K562 (cell line): ENCODE results near the gene EXTL1. TPM values are rescaled to one million over a fixed set of nuclear protein-coding genes. Genes with fewer than 3 reads are reported as not detected.

Experiments
- ARID1B ChIP-seq: fragments of 450-650 bp; IDR thresholded peaks from 2 replicates; pipeline ENCODE4 v1.6.1; 2016; ENCODE audit warnings: antibody characterized with exemption, mild to moderate bottlenecking, inconsistent platforms
- ARID2 ChIP-seq: fragments of 450-650 bp; IDR thresholded peaks from 2 replicates; pipeline ENCODE4 v1.6.1; 2017; ENCODE audit warnings: antibody characterized with exemption, mild to moderate bottlenecking
- BDP1 ChIP-seq: IDR thresholded peaks from 3 replicates; pipeline ENCODE4 v1.6.1; 2011; ENCODE audit not compliant: insufficient read length, insufficient read depth
- BMI1 ChIP-seq: fragments of 150-350 bp; IDR thresholded peaks from 2 replicates; pipeline ENCODE4 v1.6.1; 2014; ENCODE audit warnings: low read length
- CBFB ChIP-seq: sonication (generic); formaldehyde crosslinking; IDR thresholded peaks from 2 replicates; pipeline ENCODE4 v1.4.0; 2020; ENCODE audit warnings: mild to moderate bottlenecking, missing genetic modification reagents
- CHCHD3 ChIP-seq: fragments of 250-450 bp; sonication (Bioruptor Pico); IDR thresholded peaks from 2 replicates; pipeline ENCODE4 v2.1.2; 2022; ENCODE audit warnings: mild to moderate bottlenecking
- CTBP1 ChIP-seq: fragments of 450-650 bp; IDR thresholded peaks from 2 replicates; pipeline ENCODE4 v1.6.1; 2016; ENCODE audit warnings: borderline replicate concordance
- EGR1 ChIP-seq: fragments of 450-650 bp; conservative IDR thresholded peaks from 2 replicates; pipeline ENCODE4 v1.6.1; 2017; ENCODE audit warnings: mild to moderate bottlenecking
- FOXP1 ChIP-seq: sonication (generic); formaldehyde crosslinking; IDR thresholded peaks from 2 replicates; pipeline ENCODE4 v1.8.0; 2022; ENCODE audit warnings: mild to moderate bottlenecking, missing genetic modification reagents
- IRF1 ChIP-seq: sonication (generic); formaldehyde crosslinking; IDR thresholded peaks from 2 replicates; pipeline ENCODE4 v1.8.0; 2022; ENCODE audit warnings: missing genetic modification reagents, mild to moderate bottlenecking, borderline replicate concordance
- MIER1 ChIP-seq: fragments of 450-650 bp; IDR thresholded peaks from 2 replicates; pipeline ENCODE4 v1.6.1; 2016; ENCODE audit warnings: antibody characterized with exemption, mild to moderate bottlenecking, low read depth
- NBN ChIP-seq: fragments of 450-650 bp; IDR thresholded peaks from 2 replicates; pipeline ENCODE4 v1.6.1; 2016; ENCODE audit warnings: low read depth, mild to moderate bottlenecking
- RERE ChIP-seq: sonication (generic); formaldehyde crosslinking; IDR thresholded peaks from 2 replicates; pipeline ENCODE4 v1.8.0; 2023; ENCODE audit warnings: missing genetic modification reagents, mild to moderate bottlenecking, borderline replicate concordance
- SIN3A ChIP-seq, 2 experiments: fragments of 150-350 bp in 1 of 2; IDR thresholded peaks; 2 replicates each; pipeline ENCODE4 v1.6.1; 2011 to 2016; ENCODE audit warnings: borderline replicate concordance in 2 of 2, low read depth in 2 of 2, low read length in 2 of 2, mild to moderate bottlenecking in 2 of 2, moderate library complexity in 2 of 2; ENCODE audit not compliant: control insufficient read depth in 1 of 2
- TGIF2 ChIP-seq: sonication (generic); formaldehyde crosslinking; IDR thresholded peaks from 2 replicates; pipeline ENCODE4 v1.8.1; 2022; ENCODE audit warnings: mild to moderate bottlenecking, missing genetic modification reagents, moderate library complexity
- TSC22D4 ChIP-seq: fragments of 450-650 bp; IDR thresholded peaks from 2 replicates; pipeline ENCODE4 v1.6.1; 2016; ENCODE audit warnings: missing genetic modification characterization, missing biosample characterization, control low read depth
- UBTF ChIP-seq, 2 experiments: IDR thresholded peaks; 2 replicates each; pipeline ENCODE4 v1.6.1; 2012; ENCODE audit warnings: improper control_type of control experiment in 2 of 2, low read depth in 2 of 2, low read length in 2 of 2, borderline replicate concordance in 1 of 2
- ZNF224 ChIP-seq: sonication (generic); formaldehyde crosslinking; IDR thresholded peaks from 2 replicates; pipeline ENCODE4 v1.8.0; 2022; ENCODE audit warnings: mild to moderate bottlenecking, missing genetic modification reagents
- ZNF232 ChIP-seq: sonication (generic); formaldehyde crosslinking; IDR thresholded peaks from 2 replicates; pipeline ENCODE4 v1.8.0; 2022; ENCODE audit warnings: mild to moderate bottlenecking, missing genetic modification reagents
- ZNF436 ChIP-seq: fragments of 250-450, 450-650 bp; sonication (Bioruptor Pico); formaldehyde crosslinking; IDR thresholded peaks from 2 replicates; pipeline ENCODE4 v1.7.0; 2020; ENCODE audit warnings: mild to moderate bottlenecking
- polyA plus RNA-seq, 8 experiments: library from polyadenylated mRNA; depleted of rRNA in 4 of 8; stranded (reverse) in 5 of 8; unstranded in 3 of 8; fragments of >200 nt; fragmentation: Nextera tagmentation in 2 of 8; fragmentation: Illumina TruSeq in 1 of 8; extraction: Ambion mirVana in 2 of 8; extraction: Trizol in 1 of 8; gene quantifications; 2 replicates each; pipeline versions ENCODE4 v1.2.1 to v1.2.3, GENCODE V29; 2011 to 2014; ENCODE audit warnings: inconsistent platforms in 1 of 8, missing spikeins in 1 of 8
- total RNA-seq, 7 experiments: library from RNA; depleted of rRNA in 6 of 7; stranded (reverse); fragments of >200 nt in 6 of 7; fragmentation: Illumina TruSeq in 2 of 7; extraction: Trizol in 2 of 7; gene quantifications; 2 replicates each; pipeline versions ENCODE4 v1.2.1 to v1.2.3, GENCODE V29; 2011 to 2021; ENCODE audit warnings: low replicate concordance in 1 of 7

The EXTL1 gene
- total and polyA plus RNA-seq, 9 of the 15 experiments (the other 6 are each of a cell fraction or from before 2014, with no cell fraction given): 0.04 to 0.23 (median 0.08) TPM; not detected in 3

GRCh38 chr1:26035203-26035958, 13.8 kb downstream of the EXTL1 start (continued):
- TF ChIP-seq MIER1 (peak; percentile 30; the same call in 1 of the 2 replicates), FOXP1 (CRISPR knock-in tag) (peak; percentile 31; the same call in 1 of the 2 replicates), CTBP1 (no peak; the same call in 1 of the 2 replicates), EGR1 (peak; percentile 70), TGIF2 (CRISPR knock-in tag) (no peak), TSC22D4 (tag) (no peak), SIN3A (IDR thresholded peaks at IDR 0.05; ENCODE audit: borderline replicate concordance in 2 of 2, control insufficient read depth in 1 of 2, low read depth in 2 of 2, low read length in 2 of 2) (peak; percentile 26 to 47; a peak in 2 of 4 replicates), ZNF232 (peak; percentile 21; the same call in 1 of the 2 replicates), BMI1 (no peak), UBTF (IDR thresholded peaks at IDR 0.05; ENCODE audit: borderline replicate concordance in 1 of 2, low read depth in 2 of 2, low read length in 2 of 2) (peak in 1 of 2 experiments; percentile 19; a peak in 1 of 4 replicates), ZNF436 (CRISPR knock-in tag) (0 out of 2 replicates have a peak, but pooled peaks have one; percentile 65), ARID2 (no peak; the same call in 1 of the 2 replicates), CBFB (CRISPR knock-in tag) (peak; percentile 17; the same call in 1 of the 2 replicates), ARID1B (peak; percentile 43; the same call in 1 of the 2 replicates), BDP1 (no peak), NBN (no peak), RERE (no peak), ZNF224 (0 out of 2 replicates have a peak, but pooled peaks have one; percentile 18), IRF1 (no peak), CHCHD3 (CRISPR knock-in tag) (peak; percentile 28; the same call in 1 of the 2 replicates)
